Spleen (tissue), 3 donors: ENCODE measurements around the gene MFSD12.
A peak's percentile ranks its signal among the peaks of the same experiment; 100 is the strongest.

ENCODE experiments used
- POLR2A ChIP-seq, 3 donors: fragments of 450-650 bp; IDR thresholded peaks; one replicate each; pipeline ENCODE4 v1.5.1; 2017; ENCODE audit warnings: antibody characterized with exemption in 3 of 3, mild to moderate bottlenecking in 1 of 3
- POLR2AphosphoS5 ChIP-seq, 3 donors: sonication (generic); formaldehyde crosslinking; IDR thresholded peaks; one replicate each; pipeline ENCODE4 v1.5.1; 2017; ENCODE audit warnings: antibody characterized with exemption in 3 of 3

DNA sequence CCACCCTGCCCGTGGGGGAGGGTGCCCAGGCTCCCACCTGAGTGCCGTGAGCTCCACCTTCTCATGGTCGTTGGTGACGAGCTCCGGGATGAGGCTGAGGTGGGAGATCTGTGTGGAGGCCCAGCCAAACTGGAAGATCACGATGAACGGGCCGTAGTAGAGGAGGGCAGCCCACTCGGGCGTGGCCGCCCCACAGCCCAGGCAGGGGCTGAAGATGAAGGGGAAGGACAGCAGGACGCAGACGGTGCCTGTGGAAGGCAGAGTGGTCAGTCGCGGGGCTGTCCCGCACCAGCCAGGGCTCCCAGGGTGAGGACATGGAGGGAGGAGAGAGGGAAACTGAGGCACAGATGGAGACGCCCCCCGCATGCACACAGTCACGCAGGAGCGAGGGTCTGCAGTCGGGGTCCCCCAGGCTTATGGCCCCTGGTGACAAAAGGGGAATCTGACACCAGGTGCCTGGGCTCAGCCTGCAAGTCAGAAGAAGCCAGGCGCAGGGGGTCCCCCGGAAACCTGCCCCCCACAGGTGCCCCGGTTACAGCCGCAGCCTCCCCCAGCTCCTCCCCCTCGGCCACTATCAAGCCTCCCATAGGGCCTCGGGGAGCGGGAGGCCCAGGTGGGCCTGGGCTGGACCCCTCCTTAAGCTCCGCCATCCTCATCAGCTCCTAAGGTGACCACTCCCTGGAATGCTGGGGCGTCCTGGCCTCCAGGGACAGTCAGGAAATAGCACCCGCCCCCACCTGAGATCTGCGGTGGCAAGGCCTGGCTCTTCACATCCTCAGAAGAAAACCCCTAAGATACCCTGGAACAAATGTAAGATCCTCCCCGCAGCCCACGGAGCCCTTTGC lies 6.2 kb downstream of the MFSD12 start:
- TF ChIP-seq POLR2A (IDR thresholded peaks at IDR 0.05) (no peak), POLR2AphosphoS5 (IDR thresholded peaks at IDR 0.05) (peak in 1 of 3 donors; percentile 57)
